H1 (cell line): ENCODE results near the gene LHPP. TPM values are rescaled to one million over a fixed set of nuclear protein-coding genes. Genes with fewer than 3 reads are reported as not detected.
A peak's percentile ranks its signal among the peaks of the same experiment; 100 is the strongest.

Source experiments
- CTCF ChIA-PET: fragments of 300-600 bp; sonication (Branson Sonifier 250); formaldehyde crosslinking; loops from one replicate; lab custom pipeline; 2021; ENCODE audit not compliant: partially characterized antibody; lab: Charles Lee
- POLR2A ChIA-PET: fragments of 300-600 bp; sonication (Branson Sonifier 250); formaldehyde crosslinking; loops from one replicate; lab custom pipeline; 2021; ENCODE audit warnings: inconsistent platforms; ENCODE audit not compliant: partially characterized antibody; lab: Charles Lee
- DNase-seq, 2 experiments: peaks; one replicate each; pipeline versions ENCODE4 v3.0.0 to v3.0.0-alpha.2; 2010 to 2022; ENCODE audit warnings: low spot score in 2 of 2, low read depth in 1 of 2, mixed read lengths in 1 of 2
- FAIRE-seq: peaks from 2 replicates; lab custom pipeline; 2011; peaks lifted over from hg19 to GRCh38; lab: Jason Lieb, UNC
- H2AFZ ChIP-seq: 2 replicates; pipeline ENCODE4 v1.8.1; 2012; ENCODE audit warnings: low read length, inconsistent platforms
- H2AK5ac ChIP-seq: 2 replicates; pipeline ENCODE4 v1.6.1; 2013; ENCODE audit warnings: low read depth, low read length
- H2BK120ac ChIP-seq: replicated peaks from 2 replicates; pipeline ENCODE3; 2013; ENCODE audit warnings: low read depth, low read length, inconsistent platforms
- H2BK12ac ChIP-seq: 2 replicates; pipeline ENCODE4 v1.6.1; 2013; ENCODE audit warnings: low read depth, low read length
- H2BK15ac ChIP-seq: 2 replicates; pipeline ENCODE4 v1.6.1; 2013; ENCODE audit warnings: low read length
- H2BK20ac ChIP-seq: 2 replicates; pipeline ENCODE4 v1.6.1; 2013; ENCODE audit warnings: low read length
- H2BK5ac ChIP-seq: 2 replicates; pipeline ENCODE4 v1.6.1; 2013; ENCODE audit warnings: low read depth, low read length
- H3K14ac ChIP-seq: 2 replicates; pipeline ENCODE4 v1.6.1; 2013; ENCODE audit warnings: inconsistent platforms; ENCODE audit not compliant: insufficient read length
- H3K18ac ChIP-seq: 2 replicates; pipeline ENCODE4 v1.6.1; 2013; ENCODE audit warnings: low read length; ENCODE audit errors: extremely low read depth
- H3K23ac ChIP-seq: 2 replicates; pipeline ENCODE4 v1.6.1; 2013; ENCODE audit warnings: inconsistent platforms; ENCODE audit not compliant: insufficient read length
- H3K23me2 ChIP-seq: 2 replicates; pipeline ENCODE4 v1.6.1; 2013; ENCODE audit warnings: low read depth, low read length
- H3K27ac ChIP-seq: 2 replicates; pipeline ENCODE4 v1.6.1; 2011; ENCODE audit warnings: low read depth, low read length, inconsistent platforms
- H3K27me3 ChIP-seq, 4 experiments: replicated peaks in 1 of 4; 1 replicate in 1 of 4; 2 replicates in 3 of 4; pipeline versions ENCODE4 v1.6.1 to v1.8.1; 2011 to 2013; ENCODE audit warnings: low read length in 3 of 4, mild to moderate bottlenecking in 3 of 4, inconsistent platforms in 2 of 4, mixed read lengths in 2 of 4, moderate library complexity in 1 of 4; ENCODE audit not compliant: control insufficient read depth in 3 of 4, insufficient read depth in 3 of 4; ENCODE audit errors: extremely low read depth in 1 of 4
- H3K36me3 ChIP-seq, 4 experiments: 2 replicates each; pipeline versions ENCODE4 v1.6.1 to v1.8.1; 2011 to 2013; ENCODE audit warnings: mild to moderate bottlenecking in 4 of 4, low read length in 3 of 4, moderate library complexity in 2 of 4, control low read depth in 1 of 4, inconsistent platforms in 1 of 4; ENCODE audit not compliant: insufficient read depth in 4 of 4, control insufficient read depth in 2 of 4
- H3K4ac ChIP-seq: replicated peaks from 2 replicates; pipeline ENCODE3; 2013; ENCODE audit warnings: low read length, low read depth, mixed read lengths, inconsistent platforms; ENCODE audit not compliant: insufficient read length
- H3K4me1 ChIP-seq, 4 experiments: replicated peaks in 1 of 4; 1 replicate in 1 of 4; 2 replicates in 3 of 4; pipeline versions ENCODE4 v1.6.1 to v1.8.1; 2011 to 2013; ENCODE audit warnings: low read length in 3 of 4, inconsistent platforms in 2 of 4, mixed read lengths in 1 of 4; ENCODE audit not compliant: insufficient read depth in 4 of 4, control insufficient read depth in 3 of 4
- H3K4me2 ChIP-seq, 2 experiments: 2 replicates each; pipeline versions ENCODE4 v1.6.1 to v1.8.1; 2011 to 2013; ENCODE audit warnings: low read depth in 2 of 2, low read length in 2 of 2, control low read depth in 1 of 2, inconsistent platforms in 1 of 2, mild to moderate bottlenecking in 1 of 2; ENCODE audit not compliant: insufficient read depth in 1 of 2
- H3K4me3 ChIP-seq, 4 experiments: fragments of 200-600, 300-600 bp in 1 of 4; sonication (generic), shearing (Covaris generic), sonication (Bioruptor Twin) in 1 of 4; 2 replicates each; pipeline versions ENCODE4 v1.5.1 to v1.8.1; 2011 to 2016; ENCODE audit warnings: low read length in 4 of 4, low read depth in 3 of 4, control low read depth in 2 of 4, inconsistent platforms in 2 of 4, mild to moderate bottlenecking in 2 of 4, mixed read lengths in 1 of 4, moderate library complexity in 1 of 4; ENCODE audit not compliant: insufficient read depth in 2 of 4; ENCODE audit errors: extremely low read depth in 1 of 4
- H3K56ac ChIP-seq: replicated peaks from 2 replicates; pipeline ENCODE3; 2013; ENCODE audit warnings: low read depth, mild to moderate bottlenecking, mixed read lengths, low read length, inconsistent platforms; ENCODE audit not compliant: insufficient read length
- H3K79me1 ChIP-seq: 2 replicates; pipeline ENCODE4 v1.6.1; 2013; ENCODE audit warnings: low read depth, low read length, control low read depth
- H3K79me2 ChIP-seq, 2 experiments: 2 replicates each; pipeline versions ENCODE4 v1.6.1 to v1.8.1; 2012 to 2013; ENCODE audit warnings: low read length in 2 of 2, mild to moderate bottlenecking in 2 of 2, inconsistent platforms in 1 of 2; ENCODE audit not compliant: insufficient read depth in 2 of 2, control insufficient read depth in 1 of 2
- H3K9ac ChIP-seq, 4 experiments: replicated peaks in 1 of 4; 1 replicate in 1 of 4; 2 replicates in 3 of 4; pipeline versions ENCODE4 v1.6.1 to v1.8.1; 2011 to 2013; ENCODE audit warnings: low read depth in 3 of 4, low read length in 3 of 4, control low read depth in 2 of 4, mild to moderate bottlenecking in 2 of 4, moderate library complexity in 2 of 4, inconsistent platforms in 1 of 4; ENCODE audit errors: extremely low read depth in 1 of 4
- H3K9me3 ChIP-seq, 2 experiments: 2 replicates each; pipeline versions ENCODE4 v1.6.1 to v1.8.1; 2012 to 2013; ENCODE audit warnings: mild to moderate bottlenecking in 2 of 2, moderate library complexity in 2 of 2, control low read depth in 1 of 2, inconsistent platforms in 1 of 2, low read depth in 1 of 2, low read length in 1 of 2, mixed read lengths in 1 of 2; ENCODE audit not compliant: insufficient read depth in 2 of 2
- H4K20me1 ChIP-seq, 2 experiments: replicated peaks in 1 of 2; 2 replicates each; pipeline versions ENCODE3 to v1.8.1; 2011 to 2013; ENCODE audit warnings: inconsistent platforms in 2 of 2, low read length in 2 of 2, mild to moderate bottlenecking in 1 of 2; ENCODE audit not compliant: insufficient read depth in 2 of 2, control insufficient read depth in 1 of 2
- H4K5ac ChIP-seq: 2 replicates; pipeline ENCODE4 v1.6.1; 2013; ENCODE audit warnings: low read length, low read depth, mixed read lengths, inconsistent platforms; ENCODE audit not compliant: insufficient read length
- H4K8ac ChIP-seq: 2 replicates; pipeline ENCODE4 v1.8.0; 2013; ENCODE audit warnings: mild to moderate bottlenecking, moderate library complexity, low read length, inconsistent platforms; ENCODE audit not compliant: insufficient read depth; ENCODE audit errors: extremely low read depth
- H4K91ac ChIP-seq: replicated peaks from 2 replicates; pipeline ENCODE3; 2013; ENCODE audit warnings: low read length, mixed read lengths, inconsistent platforms; ENCODE audit not compliant: insufficient read length
- ATF2 ChIP-seq: IDR thresholded peaks from 2 replicates; pipeline ENCODE4 v1.6.1; 2012; ENCODE audit warnings: low read length, inconsistent platforms
- BRCA1 ChIP-seq: IDR thresholded peaks from 2 replicates; pipeline ENCODE4 v1.6.1; 2012; ENCODE audit warnings: low read depth, low read length, improper control_type of control experiment
- EGR1 ChIP-seq: IDR thresholded peaks from 2 replicates; pipeline ENCODE4 v1.6.1; 2011; ENCODE audit warnings: low read depth, low read length, borderline replicate concordance
- FOSL1 ChIP-seq: IDR thresholded peaks from 2 replicates; pipeline ENCODE4 v1.6.1; 2011; ENCODE audit warnings: mild to moderate bottlenecking, low read depth, low read length, moderate library complexity; ENCODE audit not compliant: insufficient read depth
- JUN ChIP-seq: IDR thresholded peaks from 2 replicates; pipeline ENCODE4 v1.6.1; 2011; ENCODE audit warnings: low read depth, mild to moderate bottlenecking, improper control_type of control experiment, low read length
- POU5F1 ChIP-seq: IDR thresholded peaks from 2 replicates; pipeline ENCODE4 v1.6.1; 2011; ENCODE audit warnings: low read depth, mild to moderate bottlenecking, low read length, moderate library complexity
- RFX5 ChIP-seq: IDR thresholded peaks from 2 replicates; pipeline ENCODE4 v1.6.1; 2011; ENCODE audit warnings: low read depth, low read length, improper control_type of control experiment, borderline replicate concordance
- WGBS, 2 experiments: shearing (Covaris generic) in 1 of 2; methylation state at CpG; one replicate each; pipeline versions ENCODE4 v1.1.6 to v1.1.7; 2013 to 2015; ENCODE audit warnings: low lambda C conversion rate in 2 of 2, mixed read lengths in 2 of 2, inconsistent platforms in 1 of 2, low coverage in 1 of 2, missing lambda C conversion rate in 1 of 2; ENCODE audit not compliant: insufficient replicate concordance in 2 of 2, insufficient coverage in 1 of 2, insufficient read length in 1 of 2; ENCODE audit errors: extremely low coverage in 1 of 2, missing lambda C conversion rate in 1 of 2; 5-methylcytosine and 5-hydroxymethylcytosine counted together
- polyA plus RNA-seq, 7 experiments: library from polyadenylated mRNA; depleted of rRNA in 3 of 7; stranded (reverse) in 5 of 7; unstranded in 2 of 7; fragments of >200 nt in 5 of 7; fragments of 200-250 nt in 2 of 7; gene quantifications; 1 replicate in 5 of 7; 2 replicates in 1 of 7; 4 replicates in 1 of 7; pipeline versions ENCODE4 v1.2.1 to v1.2.3, GENCODE V29; 2011 to 2013; ENCODE audit warnings: missing spikeins in 2 of 7, mixed read lengths in 2 of 7
- total RNA-seq: library from RNA; stranded (reverse); fragmentation: NEBNext Ultra II Directional; extraction: Animal tissue kit (Norgen Biotek cat#: 25700); gene quantifications from 2 replicates; pipeline ENCODE4 v1.2.1, GENCODE V29; 2021

LHPP gene
- total and polyA plus RNA-seq, 2 of the 8 experiments (the other 6 are each of a cell fraction or from before 2014, with no cell fraction given), result 26.0 to 45.0 TPM

- Histone ChIP-seq H2BK5ac (peak overlapping the region; percentile 61; the same call in 1 of the 2 replicates), H3K4me1 (peaks cover 3 to 9% (median 7%) of the 10 kb centered on the region in 4 experiments; a peak in 6 of 7 replicates), H3K4me3 (no peak overlapping the region), H3K79me2 (no peaks in the 10 kb centered on the region), H2AK5ac (no peak overlapping the region), H3K9ac (no peak overlapping the region), H3K14ac (no peak overlapping the region), H2BK12ac (peak overlapping the region; percentile 39; the same call in 1 of the 2 replicates), H3K79me1 (no peaks in the 10 kb centered on the region), H2BK120ac (no peak overlapping the region), H3K27me3 (no peaks in the 10 kb centered on the region), H4K91ac (no peak overlapping the region), H4K8ac (no peak overlapping the region), H3K56ac (no peak overlapping the region), H4K5ac (no peak overlapping the region), H3K23ac (no peak overlapping the region), H2BK15ac (no peak overlapping the region), H4K20me1 (peaks cover 0 to 5% of the 10 kb centered on the region in 2 experiments), H2BK20ac (no peak overlapping the region), H3K4ac (no peak overlapping the region), H3K36me3 (no peaks in the 10 kb centered on the region), H3K9me3 (no peaks in the 10 kb centered on the region), H3K4me2 (peak overlapping the region; percentile 9 to 39; a peak in 2 of 4 replicates), H2AFZ (no peak overlapping the region), H3K27ac (no peak overlapping the region), H3K18ac (no peak overlapping the region; the same call in 1 of the 2 replicates), H3K23me2 (no peaks in the 10 kb centered on the region)
- FAIRE-seq, result no peak
- no peak for TF ChIP-seq ATF2
- TF ChIP-seq EGR1, result no peak
- no peak for TF ChIP-seq BRCA1
- no peak for TF ChIP-seq RFX5
- TF ChIP-seq POU5F1, result no peak
- TF ChIP-seq FOSL1, result no peak
- TF ChIP-seq JUN, result no peak
- CTCF ChIA-PET, result interaction anchor here (0.7 to 27.9 kb wide), 22 partner anchors 10 to 220 kb away, joined by 3 to 681 read pairs (median 4); no protein-coding TSS in a partner anchor
- WGBS, 2 experiments, result 89% methylated on average over 9 of the region's 9 CpGs; no CpG with 5 or more reads in 1 of the 2 experiments
- POLR2A ChIA-PET, result interaction anchor here (1.0 to 1.3 kb wide), 2 partner anchors 39 to 42 kb away, joined by 3 read pairs; no protein-coding TSS in a partner anchor
- DNase-seq, result no peak
Observed at GRCh38 chr10:124564881-124565280, 103.3 kb downstream of the LHPP start.
